Esophagus squamous epithelium (tissue), 4 donors: Measurements from ENCODE around the gene ZDHHC14.

Experiments
- POLR2A ChIP-seq, 4 donors: fragments of 450-650 bp; IDR thresholded peaks; one replicate each; pipeline ENCODE4 v1.6.1; 2017; ENCODE audit warnings: antibody characterized with exemption in 4 of 4, mild to moderate bottlenecking in 4 of 4, moderate library complexity in 3 of 4
- TF ChIP-seq, protein P1 (sequence below), 6 experiments: fragments of 450-650 bp in 4 of 6; fragments of 200-600 bp in 2 of 6; sonication (generic) in 2 of 6; IDR thresholded peaks; one replicate each; pipeline ENCODE4 v1.5.1; 2016 to 2019; ENCODE audit warnings: antibody characterized with exemption in 6 of 6, mild to moderate bottlenecking in 4 of 6, moderate library complexity in 4 of 6

DNA sequence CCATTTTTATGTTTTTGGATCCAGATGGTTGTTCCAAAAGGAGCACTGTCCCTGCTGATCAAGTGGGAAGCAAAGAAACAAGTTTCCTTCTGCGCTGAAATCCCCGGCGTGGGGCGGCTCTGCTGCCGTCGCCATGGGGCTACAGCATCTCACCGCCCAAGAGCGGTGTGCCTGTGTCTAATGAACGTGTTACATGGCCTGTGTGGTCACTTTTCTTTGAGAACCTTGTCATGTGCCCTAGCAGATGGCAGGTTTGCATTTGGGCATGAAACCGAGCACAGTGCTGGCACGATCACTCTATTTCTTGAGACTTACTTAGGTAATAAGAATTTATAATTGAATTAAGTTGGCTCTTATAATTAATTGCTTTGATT lies 51.9 kb downstream of the ZDHHC14 start:
- TF ChIP-seq POLR2A (IDR thresholded peaks at IDR 0.05) = no peak
- TF ChIP-seq, protein P1, sequence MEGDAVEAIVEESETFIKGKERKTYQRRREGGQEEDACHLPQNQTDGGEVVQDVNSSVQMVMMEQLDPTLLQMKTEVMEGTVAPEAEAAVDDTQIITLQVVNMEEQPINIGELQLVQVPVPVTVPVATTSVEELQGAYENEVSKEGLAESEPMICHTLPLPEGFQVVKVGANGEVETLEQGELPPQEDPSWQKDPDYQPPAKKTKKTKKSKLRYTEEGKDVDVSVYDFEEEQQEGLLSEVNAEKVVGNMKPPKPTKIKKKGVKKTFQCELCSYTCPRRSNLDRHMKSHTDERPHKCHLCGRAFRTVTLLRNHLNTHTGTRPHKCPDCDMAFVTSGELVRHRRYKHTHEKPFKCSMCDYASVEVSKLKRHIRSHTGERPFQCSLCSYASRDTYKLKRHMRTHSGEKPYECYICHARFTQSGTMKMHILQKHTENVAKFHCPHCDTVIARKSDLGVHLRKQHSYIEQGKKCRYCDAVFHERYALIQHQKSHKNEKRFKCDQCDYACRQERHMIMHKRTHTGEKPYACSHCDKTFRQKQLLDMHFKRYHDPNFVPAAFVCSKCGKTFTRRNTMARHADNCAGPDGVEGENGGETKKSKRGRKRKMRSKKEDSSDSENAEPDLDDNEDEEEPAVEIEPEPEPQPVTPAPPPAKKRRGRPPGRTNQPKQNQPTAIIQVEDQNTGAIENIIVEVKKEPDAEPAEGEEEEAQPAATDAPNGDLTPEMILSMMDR (IDR thresholded peaks at IDR 0.05) = no peak
